Tibial artery (tissue), 4 donors: ENCODE measurements around the gene USH1C.

ENCODE experiments used
- DNase-seq, 2 donors: peaks; one replicate each; pipeline ENCODE4 v3.0.0-alpha.2; 2019
- H3K27ac ChIP-seq, 2 donors: fragments of 200-600 bp; sonication (generic) in 1 of 2; 1 replicate in 1 of 2; 2 replicates in 1 of 2; pipeline ENCODE4 v1.5.1; 2018 to 2019; ENCODE audit warnings: mild to moderate bottlenecking in 1 of 2
- H3K27me3 ChIP-seq, 2 donors: fragments of 200-600 bp; sonication (generic) in 1 of 2; one replicate each; pipeline versions ENCODE4 v1.5.1 to v1.6.0; 2016 to 2019
- H3K36me3 ChIP-seq, 3 donors: fragments of 200-600 bp; sonication (generic) in 2 of 3; one replicate each; pipeline ENCODE4 v1.5.1; 2016 to 2019; ENCODE audit warnings: mild to moderate bottlenecking in 2 of 3
- H3K4me1 ChIP-seq, 4 donors: fragments of 200-600 bp; sonication (generic) in 2 of 4; 1 replicate in 3 of 4; 2 replicates in 1 of 4; pipeline ENCODE4 v1.5.1; 2016 to 2019
- H3K4me3 ChIP-seq, 2 donors: fragments of 200-600 bp; sonication (generic) in 1 of 2; 1 replicate in 1 of 2; 2 replicates in 1 of 2; pipeline ENCODE4 v1.5.1; 2018 to 2019; ENCODE audit warnings: mild to moderate bottlenecking in 2 of 2
- H3K9me3 ChIP-seq, 3 donors: fragments of 200-600 bp; sonication (generic) in 1 of 3; one replicate each; pipeline ENCODE4 v1.5.1; 2016 to 2019
- CTCF ChIP-seq, 2 experiments: fragments of 200-600 bp in 1 of 2; fragments of 450-650 bp in 1 of 2; IDR thresholded peaks; one replicate each; pipeline ENCODE4 v1.5.1; 2017 to 2019; ENCODE audit warnings: antibody characterized with exemption in 2 of 2, mild to moderate bottlenecking in 1 of 2, moderate library complexity in 1 of 2
- intact Hi-C: fragments of 100-400 bp; cut with DNase I; formaldehyde crosslinking; loops from one replicate; pipeline ENCODE4 v1.15.0; 2023; ENCODE audit warnings: low total_unique reads

The USH1C gene

GRCh38 chr11:17560281-17561110, 16.3 kb upstream of the USH1C start:
- no peaks in the 10 kb centered on the region for H3K4me1 ChIP-seq
- no peak for DNase-seq
- no peaks in the 10 kb centered on the region for H3K36me3 ChIP-seq
- intact Hi-C loops = no loop called here
- no peaks in the 10 kb centered on the region for H3K9me3 ChIP-seq
- H3K27me3 ChIP-seq = peaks cover 0 to 26% of the 10 kb centered on the region in 2 donors
- H3K27ac ChIP-seq = no peak overlapping the region
- no peak overlapping the region for H3K4me3 ChIP-seq
- TF ChIP-seq CTCF (IDR thresholded peaks at IDR 0.05) = no peak

GRCh38 chr11:17559341-17560087, 15.3 kb upstream of the USH1C start:
- H3K4me3 ChIP-seq = no peak overlapping the region
- H3K9me3 ChIP-seq = no peaks in the 10 kb centered on the region
- H3K36me3 ChIP-seq = no peaks in the 10 kb centered on the region
- H3K27me3 ChIP-seq = peaks cover 0 to 26% of the 10 kb centered on the region in 2 donors
- intact Hi-C loops = no loop called here
- H3K27ac ChIP-seq = no peak overlapping the region
- no peak for DNase-seq
- no peak for TF ChIP-seq CTCF (IDR thresholded peaks at IDR 0.05)
- no peaks in the 10 kb centered on the region for H3K4me1 ChIP-seq

GRCh38 chr11:17558916-17559315, 14.7 kb upstream of the USH1C start:
- no peak for DNase-seq

GRCh38 chr11:17558025-17558780, 14.0 kb upstream of the USH1C start:
- H3K27ac ChIP-seq = no peak overlapping the region
- intact Hi-C loops = no loop called here
- no peak for DNase-seq
- peaks cover 0 to 29% of the 10 kb centered on the region in 2 donors for H3K27me3 ChIP-seq
- no peak for TF ChIP-seq CTCF (IDR thresholded peaks at IDR 0.05)
- no peaks in the 10 kb centered on the region for H3K9me3 ChIP-seq
- H3K4me1 ChIP-seq = no peaks in the 10 kb centered on the region
- no peaks in the 10 kb centered on the region for H3K36me3 ChIP-seq
- no peak overlapping the region for H3K4me3 ChIP-seq

More at GRCh38 chr11:17558916-17559315, 14.7 kb upstream of the USH1C start:
- no peak for TF ChIP-seq CTCF (IDR thresholded peaks at IDR 0.05)
- Histone ChIP-seq H3K4me3 (no peak overlapping the region), H3K27ac (no peak overlapping the region), H3K36me3 (no peaks in the 10 kb centered on the region), H3K4me1 (no peaks in the 10 kb centered on the region), H3K27me3 (peaks cover 0 to 26% of the 10 kb centered on the region in 2 donors), H3K9me3 (no peaks in the 10 kb centered on the region)
- intact Hi-C loops = no loop called here

- no peaks in the 10 kb centered on the region for H3K9me3 ChIP-seq
- no peak overlapping the region for H3K27ac ChIP-seq
- peaks cover 0 to 29% of the 10 kb centered on the region in 2 donors for H3K27me3 ChIP-seq
- DNase-seq = peak in 1 of 2 donors; percentile 35
- H3K4me3 ChIP-seq = no peak overlapping the region
- no peaks in the 10 kb centered on the region for H3K36me3 ChIP-seq
- no peak for TF ChIP-seq CTCF (IDR thresholded peaks at IDR 0.05)
- intact Hi-C loops = no loop called here
- no peaks in the 10 kb centered on the region for H3K4me1 ChIP-seq
Observed at GRCh38 chr11:17556999-17557398, 12.8 kb upstream of the USH1C start.
